Sigmoid colon (tissue), 4 donors: ENCODE data around the gene GLCCI1.

Source experiments
- EP300 ChIP-seq, 4 donors: sonication (generic); formaldehyde crosslinking; IDR thresholded peaks; one replicate each; pipeline ENCODE4 v1.6.1; 2017; ENCODE audit warnings: antibody characterized with exemption in 4 of 4
- TF ChIP-seq, protein P1 (sequence below), 4 experiments: fragments of 450-650 bp in 3 of 4; fragments of 200-600 bp in 1 of 4; IDR thresholded peaks; one replicate each; pipeline ENCODE4 v1.5.1; 2016 to 2019; ENCODE audit warnings: antibody characterized with exemption in 4 of 4, mild to moderate bottlenecking in 3 of 4, moderate library complexity in 2 of 4

GRCh38 chr7:7931626-7932025 is 37.0 kb upstream of the GLCCI1 start:
- TF ChIP-seq, protein P1, sequence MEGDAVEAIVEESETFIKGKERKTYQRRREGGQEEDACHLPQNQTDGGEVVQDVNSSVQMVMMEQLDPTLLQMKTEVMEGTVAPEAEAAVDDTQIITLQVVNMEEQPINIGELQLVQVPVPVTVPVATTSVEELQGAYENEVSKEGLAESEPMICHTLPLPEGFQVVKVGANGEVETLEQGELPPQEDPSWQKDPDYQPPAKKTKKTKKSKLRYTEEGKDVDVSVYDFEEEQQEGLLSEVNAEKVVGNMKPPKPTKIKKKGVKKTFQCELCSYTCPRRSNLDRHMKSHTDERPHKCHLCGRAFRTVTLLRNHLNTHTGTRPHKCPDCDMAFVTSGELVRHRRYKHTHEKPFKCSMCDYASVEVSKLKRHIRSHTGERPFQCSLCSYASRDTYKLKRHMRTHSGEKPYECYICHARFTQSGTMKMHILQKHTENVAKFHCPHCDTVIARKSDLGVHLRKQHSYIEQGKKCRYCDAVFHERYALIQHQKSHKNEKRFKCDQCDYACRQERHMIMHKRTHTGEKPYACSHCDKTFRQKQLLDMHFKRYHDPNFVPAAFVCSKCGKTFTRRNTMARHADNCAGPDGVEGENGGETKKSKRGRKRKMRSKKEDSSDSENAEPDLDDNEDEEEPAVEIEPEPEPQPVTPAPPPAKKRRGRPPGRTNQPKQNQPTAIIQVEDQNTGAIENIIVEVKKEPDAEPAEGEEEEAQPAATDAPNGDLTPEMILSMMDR (IDR thresholded peaks at IDR 0.05) = no peak
- no peak for TF ChIP-seq EP300 (IDR thresholded peaks at IDR 0.05)
